BE2C (cell line): Measurements from ENCODE around the gene SOX21. TPM values are rescaled to one million over a fixed set of nuclear protein-coding genes. Genes with fewer than 3 reads are reported as not detected.

ENCODE experiments used
- DNase-seq: peaks from one replicate; pipeline ENCODE4 v3.0.0-alpha.2; 2020
- H3K27me3 ChIP-seq: fragments of 250-450 bp; sonication (Bioruptor Pico); 2 replicates; pipeline ENCODE4 v1.5.1; 2020; ENCODE audit warnings: mild to moderate bottlenecking
- H3K36me3 ChIP-seq: fragments of 250-450 bp; sonication (Bioruptor Pico); 2 replicates; pipeline ENCODE4 v1.5.1; 2020; ENCODE audit warnings: mild to moderate bottlenecking
- H3K4me1 ChIP-seq: fragments of 250-450 bp; sonication (Bioruptor Pico); 2 replicates; pipeline ENCODE4 v1.5.1; 2020
- H3K4me3 ChIP-seq: 2 replicates; pipeline ENCODE4 v1.5.1; 2011; ENCODE audit warnings: low read depth, low read length
- H3K9me3 ChIP-seq: fragments of 250-450 bp; sonication (Bioruptor Pico); 2 replicates; pipeline ENCODE4 v1.5.1; 2020
- CTCF ChIP-seq: IDR thresholded peaks from 2 replicates; pipeline ENCODE4 v1.5.1; 2012; ENCODE audit warnings: mild to moderate bottlenecking, low read depth, low read length
- polyA plus RNA-seq: library from polyadenylated mRNA; unstranded; fragments of >200 nt; gene quantifications from one replicate; pipeline ENCODE4 v1.2.1, GENCODE V29; 2012; ENCODE audit warnings: low read depth, missing spikeins; ENCODE audit not compliant: insufficient read length, insufficient read depth

SOX21 gene
- polyA plus RNA-seq = not detected

GRCh38 chr13:94712287-94712811 lies at the start of gene SOX21:
TSS of gene SOX21 (minus strand) at chr13:94712545. CDS start at chr13:94712049, 496 bp downstream.
- no peak for DNase-seq
- Histone ChIP-seq H3K27me3 (peaks cover 93% of the 10 kb centered on the region), H3K9me3 (no peaks in the 10 kb centered on the region), H3K4me3 (peak within 1 kb of the TSS; percentile 15; the same call in 1 of the 2 replicates), H3K4me1 (peaks cover 3% of the 10 kb centered on the region; the same call in 1 of the 2 replicates), H3K36me3 (no peaks in the 10 kb centered on the region)
- no peak for TF ChIP-seq CTCF

GRCh38 chr13:94761407-94761806 lies 49.1 kb upstream of the SOX21 start:
- Histone ChIP-seq H3K4me3 (no peak overlapping the region), H3K4me1 (no peaks in the 10 kb centered on the region), H3K9me3 (no peaks in the 10 kb centered on the region), H3K36me3 (no peaks in the 10 kb centered on the region), H3K27me3 (peaks cover 13% of the 10 kb centered on the region)
- DNase-seq = no peak
- TF ChIP-seq CTCF = no peak

- no peaks in the 10 kb centered on the region for H3K4me1 ChIP-seq
- no peak for DNase-seq
- no peaks in the 10 kb centered on the region for H3K36me3 ChIP-seq
- peaks cover 17% of the 10 kb centered on the region for H3K27me3 ChIP-seq
- no peak for TF ChIP-seq CTCF
- H3K4me3 ChIP-seq = no peak overlapping the region
- no peaks in the 10 kb centered on the region for H3K9me3 ChIP-seq
These were observed 46.9 kb upstream of the SOX21 start for GRCh38 chr13:94759120-94759728.

- Histone ChIP-seq H3K36me3 (no peaks in the 10 kb centered on the region), H3K4me1 (no peaks in the 10 kb centered on the region), H3K27me3 (peaks cover 21% of the 10 kb centered on the region), H3K9me3 (no peaks in the 10 kb centered on the region), H3K4me3 (no peak overlapping the region)
- no peak for DNase-seq
- TF ChIP-seq CTCF = no peak
These were observed 46.2 kb upstream of the SOX21 start for GRCh38 chr13:94758436-94758960.

- H3K4me3 ChIP-seq = no peak overlapping the region
- TF ChIP-seq CTCF = no peak
- H3K27me3 ChIP-seq = peaks cover 36% of the 10 kb centered on the region
- no peaks in the 10 kb centered on the region for H3K9me3 ChIP-seq
- no peaks in the 10 kb centered on the region for H3K36me3 ChIP-seq
- DNase-seq = no peak
- H3K4me1 ChIP-seq = no peaks in the 10 kb centered on the region
These were observed 41.0 kb upstream of the SOX21 start for GRCh38 chr13:94753327-94753726.

- Histone ChIP-seq H3K27me3 (peaks cover 35% of the 10 kb centered on the region), H3K4me1 (no peaks in the 10 kb centered on the region), H3K9me3 (no peaks in the 10 kb centered on the region), H3K4me3 (no peak overlapping the region), H3K36me3 (no peaks in the 10 kb centered on the region)
- TF ChIP-seq CTCF = no peak
- no peak for DNase-seq
These were observed 36.8 kb upstream of the SOX21 start for GRCh38 chr13:94749162-94749561.
